ENCODE measurements around the gene TMX1. TPM values are rescaled to one million over a fixed set of nuclear protein-coding genes. Genes with fewer than 3 reads are reported as not detected.
A peak's percentile ranks its signal among the peaks of the same experiment; 100 is the strongest.

TMX1 gene
- polyA plus RNA-seq, 1 experiment: 29.5 TPM

- POLR2A ChIA-PET: no interaction called here
- peak overlapping the region; percentile 59 for H3K27ac ChIP-seq (ENCODE audit: low read depth, low read length)
- DNase-seq (ENCODE audit: low read depth, low spot score): no peak
- TF ChIP-seq CTCF (IDR thresholded peaks at IDR 0.05; ENCODE audit: low read depth, low read length): no peak
- H3K27me3 ChIP-seq (ENCODE audit: control insufficient read depth, insufficient read depth, low read length): no peaks in the 10 kb centered on the region
- H3K4me3 ChIP-seq (ENCODE audit: low read depth, low read length): no peak overlapping the region
- CTCF ChIA-PET: interaction anchor here (0.6 to 4.0 kb wide), 3 partner anchors 11 to 486 kb away, joined by 3 to 20 read pairs (median 10); no protein-coding TSS in a partner anchor
- H3K9me3 ChIP-seq (ENCODE audit: control insufficient read depth, insufficient read depth, low read length): no peaks in the 10 kb centered on the region
Observed at GRCh38 chr14:51293912-51294389, 53.9 kb downstream of the TMX1 start.

GRCh38 chr14:51294951-51295525 is 55.0 kb downstream of the TMX1 start:
- Histone ChIP-seq H3K27ac (ENCODE audit: low read depth, low read length) (no peak overlapping the region), H3K27me3 (ENCODE audit: control insufficient read depth, insufficient read depth, low read length) (no peaks in the 10 kb centered on the region), H3K9me3 (ENCODE audit: control insufficient read depth, insufficient read depth, low read length) (no peaks in the 10 kb centered on the region), H3K4me3 (ENCODE audit: low read depth, low read length) (no peak overlapping the region)
- ChIA-PET POLR2A (no interaction called here), CTCF (interaction anchor here (4.0 kb wide), 1 partner anchor 12 kb away, joined by 20 read pairs; no protein-coding TSS in a partner anchor)
- no peak for TF ChIP-seq CTCF (IDR thresholded peaks at IDR 0.05; ENCODE audit: low read depth, low read length)
- DNase-seq (ENCODE audit: low read depth, low spot score): no peak

- no peaks in the 10 kb centered on the region for H3K27me3 ChIP-seq (ENCODE audit: control insufficient read depth, insufficient read depth, low read length)
Observed at GRCh38 chr14:51295646-51296263, 55.7 kb downstream of the TMX1 start.

GRCh38 chr14:51297066-51297465 is 57.0 kb downstream of the TMX1 start:
- TF ChIP-seq CTCF (IDR thresholded peaks at IDR 0.05; ENCODE audit: low read depth, low read length): no peak
- no peaks in the 10 kb centered on the region for H3K9me3 ChIP-seq (ENCODE audit: control insufficient read depth, insufficient read depth, low read length)
- ChIA-PET CTCF (no interaction called here), POLR2A (no interaction called here)
- no peak overlapping the region for H3K27ac ChIP-seq (ENCODE audit: low read depth, low read length)
- no peak for DNase-seq (ENCODE audit: low read depth, low spot score)
- H3K4me3 ChIP-seq (ENCODE audit: low read depth, low read length): no peak overlapping the region
- no peaks in the 10 kb centered on the region for H3K27me3 ChIP-seq (ENCODE audit: control insufficient read depth, insufficient read depth, low read length)

More at GRCh38 chr14:51295646-51296263, 55.7 kb downstream of the TMX1 start:
- Histone ChIP-seq H3K9me3 (ENCODE audit: control insufficient read depth, insufficient read depth, low read length) (no peaks in the 10 kb centered on the region), H3K27ac (ENCODE audit: low read depth, low read length) (no peak overlapping the region), H3K4me3 (ENCODE audit: low read depth, low read length) (no peak overlapping the region)
- TF ChIP-seq CTCF (IDR thresholded peaks at IDR 0.05; ENCODE audit: low read depth, low read length): no peak
- CTCF ChIA-PET: interaction anchor here (4.0 kb wide), 1 partner anchor 13 kb away, joined by 20 read pairs; no protein-coding TSS in a partner anchor
- DNase-seq (ENCODE audit: low read depth, low spot score): no peak
- POLR2A ChIA-PET: no interaction called here

- CTCF ChIA-PET: interaction anchor here (0.6 kb wide), 1 partner anchor 175 kb away, joined by 4 read pairs; no protein-coding TSS in a partner anchor
- DNase-seq (ENCODE audit: low read depth, low spot score): no peak
- Histone ChIP-seq H3K27me3 (ENCODE audit: control insufficient read depth, insufficient read depth, low read length) (no peaks in the 10 kb centered on the region), H3K9me3 (ENCODE audit: control insufficient read depth, insufficient read depth, low read length) (no peaks in the 10 kb centered on the region), H3K4me3 (ENCODE audit: low read depth, low read length) (no peak overlapping the region), H3K27ac (ENCODE audit: low read depth, low read length) (no peak overlapping the region)
- POLR2A ChIA-PET: no interaction called here
- TF ChIP-seq CTCF (IDR thresholded peaks at IDR 0.05; ENCODE audit: low read depth, low read length): no peak
Observed at GRCh38 chr14:51298895-51299294, 58.8 kb downstream of the TMX1 start.
